Endothelial cell of umbilical vein (primary cell): Measurements from ENCODE around the gene MAN2B2. TPM values are rescaled to one million over a fixed set of nuclear protein-coding genes. Genes with fewer than 3 reads are reported as not detected.

Source experiments
- BruUV-seq: library from RNA; stranded (reverse); fragments of 400-500 nt; replicated peaks from 2 replicates; lab custom pipeline; 2021; lab: Mats Ljungman, UMichigan
- CTCF ChIA-PET: fragments of 300-600, 350-600 bp; sonication (Branson Sonifier 250); formaldehyde crosslinking; loops from one replicate; lab custom pipeline; 2021; ENCODE audit warnings: antibody characterized with exemption, inconsistent platforms; lab: Charles Lee
- POLR2A ChIA-PET: fragments of 300-600, 350-600 bp; sonication (Branson Sonifier 250); formaldehyde crosslinking; loops from one replicate; lab custom pipeline; 2021; ENCODE audit warnings: antibody characterized with exemption, inconsistent platforms; lab: Charles Lee
- DNase-seq: peaks from one replicate; pipeline ENCODE4 v3.0.0-alpha.2; 2011; ENCODE audit warnings: low read depth, low spot score
- FAIRE-seq: peaks from 2 replicates; lab custom pipeline; 2011; peaks lifted over from hg19 to GRCh38; lab: Jason Lieb, UNC
- H2AFZ ChIP-seq: 2 replicates; pipeline ENCODE4 v1.6.0; 2012; ENCODE audit warnings: low read depth, low read length, control low read depth, inconsistent platforms
- H3K27ac ChIP-seq: 2 replicates; pipeline ENCODE4 v1.5.1; 2011; ENCODE audit warnings: low read depth, mild to moderate bottlenecking, control low read depth, low read length, moderate library complexity; ENCODE audit not compliant: insufficient read depth
- H3K27me3 ChIP-seq, 2 experiments: 2 replicates each; pipeline versions ENCODE4 v1.6.0 to v1.6.1; 2011; ENCODE audit warnings: low read length in 2 of 2, mixed read lengths in 1 of 2; ENCODE audit not compliant: control insufficient read depth in 2 of 2, insufficient read depth in 2 of 2
- H3K36me3 ChIP-seq, 2 experiments: 2 replicates in 1 of 2; 3 replicates in 1 of 2; pipeline ENCODE4 v1.5.1; 2011; ENCODE audit warnings: low read length in 2 of 2, mild to moderate bottlenecking in 1 of 2, moderate library complexity in 1 of 2; ENCODE audit not compliant: control insufficient read depth in 2 of 2, insufficient read depth in 2 of 2; ENCODE audit errors: extremely low read depth in 1 of 2
- H3K4me1 ChIP-seq: 3 replicates; pipeline ENCODE4 v1.5.1; 2011; ENCODE audit warnings: mild to moderate bottlenecking, low read length; ENCODE audit not compliant: control insufficient read depth, insufficient read depth; ENCODE audit errors: extremely low read depth
- H3K4me2 ChIP-seq: 2 replicates; pipeline ENCODE4 v1.6.1; 2011; ENCODE audit warnings: low read length, control low read depth, mixed read lengths; ENCODE audit not compliant: insufficient read depth
- H3K4me3 ChIP-seq, 3 experiments: fragments of 200-600 bp in 1 of 3; sonication (generic), shearing (Covaris generic) in 1 of 3; replicated peaks in 1 of 3; 2 replicates each; pipeline ENCODE4 v1.5.1; 2011 to 2016; ENCODE audit warnings: control low read depth in 3 of 3, low read length in 3 of 3, mild to moderate bottlenecking in 2 of 3, inconsistent platforms in 1 of 3, low read depth in 1 of 3, moderate library complexity in 1 of 3; ENCODE audit not compliant: insufficient read depth in 1 of 3
- H3K79me2 ChIP-seq: 2 replicates; pipeline ENCODE4 v1.6.0; 2012; ENCODE audit warnings: low read length, inconsistent platforms; ENCODE audit not compliant: control insufficient read depth, insufficient read depth
- H3K9ac ChIP-seq: replicated peaks from 2 replicates; pipeline ENCODE3; 2011; ENCODE audit warnings: low read length, control low read depth; ENCODE audit not compliant: insufficient read depth; ENCODE audit errors: extremely low read depth
- H3K9me1 ChIP-seq: replicated peaks from 3 replicates; pipeline ENCODE4 v1.6.0; 2011; ENCODE audit warnings: mild to moderate bottlenecking, low read length; ENCODE audit not compliant: control insufficient read depth, insufficient read depth; ENCODE audit errors: extremely low read depth
- H3K9me3 ChIP-seq: replicated peaks from 2 replicates; pipeline ENCODE4 v1.5.1; 2012; ENCODE audit warnings: low read length, inconsistent platforms; ENCODE audit not compliant: control insufficient read depth, insufficient read depth
- H4K20me1 ChIP-seq: replicated peaks from 2 replicates; pipeline ENCODE3; 2011; ENCODE audit warnings: mild to moderate bottlenecking, low read length; ENCODE audit not compliant: control insufficient read depth, insufficient read depth; ENCODE audit errors: extremely low read depth
- CTCF ChIP-seq, 2 donors: IDR thresholded peaks; 1 replicate in 1 of 2; 2 replicates in 1 of 2; pipeline ENCODE4 v1.5.1; 2011; ENCODE audit warnings: low read length in 2 of 2, mild to moderate bottlenecking in 2 of 2, moderate library complexity in 2 of 2, control low read depth in 1 of 2, inconsistent platforms in 1 of 2, low read depth in 1 of 2; ENCODE audit not compliant: insufficient read depth in 1 of 2; ENCODE audit errors: extremely low read depth in 1 of 2
- EZH2 ChIP-seq: IDR thresholded peaks from 2 replicates; pipeline ENCODE4 v1.6.1; 2012; ENCODE audit warnings: borderline replicate concordance, low read depth, mild to moderate bottlenecking, moderate library complexity, low read length, inconsistent platforms; ENCODE audit not compliant: severe bottlenecking
- FOS ChIP-seq: IDR thresholded peaks from 2 replicates; pipeline ENCODE4 v1.6.1; 2011; ENCODE audit warnings: mild to moderate bottlenecking, low read length, moderate library complexity, borderline replicate concordance; ENCODE audit not compliant: insufficient read depth
- GATA2 ChIP-seq: IDR thresholded peaks from 2 replicates; pipeline ENCODE4 v1.7.0; 2011; ENCODE audit warnings: low read depth, mild to moderate bottlenecking, moderate library complexity, mixed read lengths, low read length; ENCODE audit not compliant: insufficient read length, insufficient read depth
- JUN ChIP-seq: IDR thresholded peaks from 2 replicates; pipeline ENCODE4 v1.6.1; 2011; ENCODE audit warnings: borderline replicate concordance, low read depth; ENCODE audit not compliant: insufficient read length, insufficient read depth
- MAX ChIP-seq: IDR thresholded peaks from 2 replicates; pipeline ENCODE4 v1.6.1; 2011; ENCODE audit not compliant: insufficient read depth, insufficient read length
- MYC ChIP-seq: IDR thresholded peaks from one replicate; pipeline ENCODE4 v1.6.1; 2011; ENCODE audit warnings: mild to moderate bottlenecking, low read depth, low read length
- POLR2A ChIP-seq: IDR thresholded peaks from 2 replicates; pipeline ENCODE4 v1.6.1; 2012; ENCODE audit warnings: low read depth, mild to moderate bottlenecking, control low read depth, low read length
- POLR2AphosphoS5 ChIP-seq: IDR thresholded peaks from 2 replicates; pipeline ENCODE4 v1.6.1; 2012; ENCODE audit warnings: low read depth, mild to moderate bottlenecking, control low read depth, low read length, moderate library complexity; ENCODE audit not compliant: insufficient read depth
- dilution Hi-C: fragments of 300-500 bp; cut with MboI; formaldehyde crosslinking; loops from one replicate; pipeline ENCODE4 v1.15.0; 2019; ENCODE audit warnings: low sequenced_read_pairs; ENCODE audit not compliant: extremely low pct_ligation_motif_present
- intact Hi-C: fragments of 100-400 bp; cut with micrococcal nuclease; formaldehyde crosslinking; loops from one replicate; pipeline ENCODE4 v1.10.0; 2022
- polyA plus RNA-seq, 4 experiments: library from polyadenylated mRNA; depleted of rRNA in 3 of 4; stranded (reverse) in 3 of 4; unstranded in 1 of 4; fragments of >200 nt; gene quantifications; 2 replicates each; pipeline versions ENCODE4 v1.2.1 to v1.2.3, GENCODE V29; 2011 to 2012; ENCODE audit warnings: missing spikeins in 1 of 4
- total RNA-seq: library from RNA; stranded (reverse); gene quantifications from 2 replicates; pipeline ENCODE4 v1.2.3, GENCODE V29; 2021

The MAN2B2 gene
- total and polyA plus RNA-seq, 2 donors (not counting 3 experiments of a cell fraction or from before 2014, with no cell fraction given) = 15.7 to 25.1 TPM

GRCh38 chr4:6550821-6551220 lies 24.2 kb upstream of the MAN2B2 start:
- Histone ChIP-seq H3K9me1 (no peaks in the 10 kb centered on the region), H3K4me1 (no peaks in the 10 kb centered on the region), H3K36me3 (no peaks in the 10 kb centered on the region), H4K20me1 (no peaks in the 10 kb centered on the region), H3K4me2 (no peak overlapping the region), H3K27me3 (no peaks in the 10 kb centered on the region), H3K9ac (no peak overlapping the region), H3K27ac (no peak overlapping the region), H3K4me3 (no peak overlapping the region), H3K79me2 (no peaks in the 10 kb centered on the region), H2AFZ (no peak overlapping the region), H3K9me3 (no peaks in the 10 kb centered on the region)
- DNase-seq (no peak), FAIRE-seq (no peak)
- CTCF ChIA-PET = interaction anchor here (1.0 to 5.8 kb wide), 2 partner anchors 9 to 300 kb away, joined by 3 to 125 read pairs; no protein-coding TSS in a partner anchor
- dilution Hi-C loops = no loop called here
- no TSS peak for BruUV-seq
- intact Hi-C loops = no loop called here
- POLR2A ChIA-PET = no interaction called here
- no peak for TF ChIP-seq POLR2AphosphoS5
- TF ChIP-seq POLR2A = no peak
- no peak for TF ChIP-seq MAX
- no peak for TF ChIP-seq CTCF (IDR thresholded peaks at IDR 0.05; ENCODE audit: extremely low read depth in 1 of 2, insufficient read depth in 1 of 2, low read depth in 1 of 2, low read length in 2 of 2)
- TF ChIP-seq GATA2 = no peak
- no peak for TF ChIP-seq JUN
- TF ChIP-seq FOS = no peak
- no peak for TF ChIP-seq EZH2
- TF ChIP-seq MYC = no peak
